HG03280 (cell line): Measurements from ENCODE around the gene KCNMB2.
"Not testable (repeated sequence)": the region's sequence is repeated elsewhere in the genome, so short reads cannot be mapped to it uniquely, and the experiment has no call there.

ENCODE experiments used
- ATAC-seq: cut with Tn5 transposase; IDR thresholded peaks from one replicate; pipeline ENCODE4 v1.9.1; 2021; ENCODE audit warnings: mild to moderate bottlenecking, moderate library complexity; ENCODE audit not compliant: unreplicated experiment

KCNMB2 gene

GRCh38 chr3:178745861-178746655 lies 209.8 kb downstream of the KCNMB2 start:
- not testable (repeated sequence) for ATAC-seq

GRCh38 chr3:178748874-178749273 lies 212.6 kb downstream of the KCNMB2 start:
- no peak for ATAC-seq

- ATAC-seq = no peak
Observed at GRCh38 chr3:178749471-178749870, 213.2 kb downstream of the KCNMB2 start.

GRCh38 chr3:178750639-178751300 lies 214.5 kb downstream of the KCNMB2 start:
- no peak for ATAC-seq

GRCh38 chr3:178752843-178753242 lies 216.6 kb downstream of the KCNMB2 start:
- no peak for ATAC-seq

GRCh38 chr3:178754852-178755510 lies 218.7 kb downstream of the KCNMB2 start:
- ATAC-seq = no peak

GRCh38 chr3:178761024-178761423 lies 224.8 kb downstream of the KCNMB2 start:
- ATAC-seq = no peak

- ATAC-seq = no peak
Observed at GRCh38 chr3:178761461-178761860, 225.2 kb downstream of the KCNMB2 start.

GRCh38 chr3:178762385-178762784 lies 226.1 kb downstream of the KCNMB2 start:
- no peak for ATAC-seq

GRCh38 chr3:178765472-178765871 lies 229.2 kb downstream of the KCNMB2 start:
- ATAC-seq = no peak

- ATAC-seq = no peak
Observed at GRCh38 chr3:178767581-178767980, 231.3 kb downstream of the KCNMB2 start.

GRCh38 chr3:178768072-178768864 lies 232.0 kb downstream of the KCNMB2 start:
- peak; percentile 84 for ATAC-seq

GRCh38 chr3:178771511-178771910 lies 235.3 kb downstream of the KCNMB2 start:
- ATAC-seq = no peak

GRCh38 chr3:178772746-178773145 lies 236.5 kb downstream of the KCNMB2 start:
- no peak for ATAC-seq

- ATAC-seq = no peak
Observed at GRCh38 chr3:178773358-178773757, 237.1 kb downstream of the KCNMB2 start.

- ATAC-seq = no peak
Observed at GRCh38 chr3:178777718-178778411, 241.6 kb downstream of the KCNMB2 start.

GRCh38 chr3:178778589-178778988 lies 242.4 kb downstream of the KCNMB2 start:
- no peak for ATAC-seq

GRCh38 chr3:178785961-178786360 lies 249.7 kb downstream of the KCNMB2 start:
- no peak for ATAC-seq

GRCh38 chr3:178787960-178788359 lies 251.7 kb downstream of the KCNMB2 start:
- ATAC-seq = no peak

GRCh38 chr3:178794711-178795110 lies 258.5 kb downstream of the KCNMB2 start:
- ATAC-seq = no peak
